HepG2 (cell line): ENCODE data around the gene ARID3C. TPM values are rescaled to one million over a fixed set of nuclear protein-coding genes. Genes with fewer than 3 reads are reported as not detected.

ENCODE experiments used
- ATF3 ChIP-seq: sonication (generic); formaldehyde crosslinking; IDR thresholded peaks from 2 replicates; pipeline ENCODE4 v1.4.0; 2020; ENCODE audit warnings: missing genetic modification reagents
- CEBPZ ChIP-seq: IDR thresholded peaks from 2 replicates; pipeline ENCODE4 v1.6.1; 2012; ENCODE audit warnings: low read length, improper control_type of control experiment
- DRAP1 ChIP-seq: IDR thresholded peaks from 2 replicates; pipeline ENCODE4 v1.6.1; 2016; ENCODE audit warnings: missing genetic modification reagents, missing compliant biosample characterization
- FOXA3 ChIP-seq: IDR thresholded peaks from 2 replicates; pipeline ENCODE4 v1.6.1; 2016; ENCODE audit warnings: missing genetic modification reagents, missing compliant biosample characterization
- FOXM1 ChIP-seq: sonication (generic); formaldehyde crosslinking; IDR thresholded peaks from 2 replicates; pipeline ENCODE4 v1.5.0; 2020; ENCODE audit warnings: missing genetic modification reagents
- PAF1 ChIP-seq: IDR thresholded peaks from 2 replicates; pipeline ENCODE4 v1.6.1; 2016; ENCODE audit warnings: missing genetic modification reagents, missing compliant biosample characterization
- SNAPC4 ChIP-seq: sonication (generic); formaldehyde crosslinking; IDR thresholded peaks from 2 replicates; pipeline ENCODE4 v1.4.0; 2020; ENCODE audit warnings: mild to moderate bottlenecking, missing genetic modification reagents
- ZBED4 ChIP-seq: sonication (generic); formaldehyde crosslinking; IDR thresholded peaks from 2 replicates; pipeline ENCODE4 v1.4.0; 2020; ENCODE audit warnings: missing genetic modification reagents, borderline replicate concordance
- ZBTB25 ChIP-seq: IDR thresholded peaks from 2 replicates; pipeline ENCODE4 v1.6.1; 2018; ENCODE audit warnings: missing genetic modification reagents
- ZNF296 ChIP-seq: sonication (generic); formaldehyde crosslinking; conservative IDR thresholded peaks from 2 replicates; pipeline ENCODE4 v1.5.0; 2020; ENCODE audit warnings: mild to moderate bottlenecking, missing genetic modification reagents
- ZNF556 ChIP-seq: sonication (generic); formaldehyde crosslinking; IDR thresholded peaks from 2 replicates; pipeline ENCODE4 v1.4.0; 2020; ENCODE audit warnings: mild to moderate bottlenecking, missing genetic modification reagents, borderline replicate concordance
- ZNF580 ChIP-seq: IDR thresholded peaks from 2 replicates; pipeline ENCODE4 v1.6.1; 2016; ENCODE audit warnings: low read depth, borderline replicate concordance
- ZNF780A ChIP-seq: sonication (generic); formaldehyde crosslinking; IDR thresholded peaks from 2 replicates; pipeline ENCODE4 v1.8.0; 2022; ENCODE audit warnings: mild to moderate bottlenecking, missing genetic modification reagents, moderate library complexity
- polyA plus RNA-seq, 8 experiments: library from polyadenylated mRNA; depleted of rRNA in 3 of 8; stranded (reverse) in 7 of 8; unstranded in 1 of 8; fragments of >200 nt; fragmentation: Illumina TruSeq in 4 of 8; extraction: Trizol in 4 of 8; gene quantifications; 2 replicates each; pipeline versions ENCODE4 v1.2.1 to v1.2.3, GENCODE V29; 2011 to 2016; ENCODE audit warnings: low read depth in 4 of 8, missing spikeins in 1 of 8, mixed read lengths in 1 of 8; ENCODE audit not compliant: insufficient read depth in 1 of 8
- total RNA-seq, 5 experiments: library from RNA; depleted of rRNA; stranded (reverse); fragments of >200 nt; fragmentation: Illumina TruSeq; extraction: Trizol; gene quantifications; 2 replicates each; pipeline ENCODE4 v1.2.3, GENCODE V29; 2016; ENCODE audit warnings: low read depth in 1 of 5

ARID3C gene
- total and polyA plus RNA-seq, 2 of the 13 experiments (the other 11 are each of a cell fraction or from before 2014, with no cell fraction given): not detected

GRCh38 chr9:34637356-34638137, 8.7 kb upstream of the ARID3C start, which contains the start of gene SIGMAR1 (continued):
- TF ChIP-seq CEBPZ (no peak), ATF3 (CRISPR knock-in tag) (no peak), FOXM1 (no peak), ZNF780A (CRISPR knock-in tag) (no peak; the same call in 1 of the 2 replicates), ZNF556 (CRISPR knock-in tag) (peak; percentile 18; the same call in 1 of the 2 replicates), DRAP1 (CRISPR knock-in tag) (peak; percentile 77), ZNF580 (CRISPR knock-in tag) (no peak), ZBED4 (CRISPR knock-in tag) (no peak; the same call in 1 of the 2 replicates), FOXA3 (CRISPR knock-in tag) (no peak), PAF1 (no peak), SNAPC4 (CRISPR knock-in tag) (0 out of 2 replicates have a peak, but pooled peaks have one; percentile 15), ZBTB25 (CRISPR knock-in tag) (no peak), ZNF296 (no peak)
